Measurements from ENCODE around the gene KRT1.

KRT1 gene

GRCh38 chr12:52691841-52692150, 11.6 kb upstream of the KRT1 start:
- TF ChIP-seq POLR2AphosphoS5 (IDR thresholded peaks at IDR 0.05; ENCODE audit: low read depth, low read length) (no peak), TAF1 (IDR thresholded peaks at IDR 0.05; ENCODE audit: borderline replicate concordance, insufficient read depth, low read length) (no peak), SIN3A (IDR thresholded peaks at IDR 0.05; ENCODE audit: borderline replicate concordance, insufficient read depth, low read length) (no peak), FOXP2 (optimal IDR thresholded peaks at IDR 0.05; ENCODE audit: borderline replicate concordance, extremely low read depth, extremely low read length, insufficient read depth) (no peak), REST (IDR thresholded peaks at IDR 0.05; ENCODE audit: insufficient read depth in 1 of 2, low read depth in 2 of 2, low read length in 2 of 2) (no peak)

- TF ChIP-seq TAF1 (IDR thresholded peaks at IDR 0.05; ENCODE audit: borderline replicate concordance, insufficient read depth, low read length) (no peak), FOXP2 (optimal IDR thresholded peaks at IDR 0.05; ENCODE audit: borderline replicate concordance, extremely low read depth, extremely low read length, insufficient read depth) (no peak), SIN3A (IDR thresholded peaks at IDR 0.05; ENCODE audit: borderline replicate concordance, insufficient read depth, low read length) (no peak), REST (IDR thresholded peaks at IDR 0.05; ENCODE audit: insufficient read depth in 1 of 2, low read depth in 2 of 2, low read length in 2 of 2) (no peak), POLR2AphosphoS5 (IDR thresholded peaks at IDR 0.05; ENCODE audit: low read depth, low read length) (no peak)
These were observed 11.1 kb upstream of the KRT1 start for GRCh38 chr12:52691076-52691840.

- no peak for TF ChIP-seq TAF1 (IDR thresholded peaks at IDR 0.05; ENCODE audit: borderline replicate concordance, insufficient read depth, low read length)
- TF ChIP-seq POLR2AphosphoS5 (IDR thresholded peaks at IDR 0.05; ENCODE audit: low read depth, low read length): no peak
- no peak for TF ChIP-seq SIN3A (IDR thresholded peaks at IDR 0.05; ENCODE audit: borderline replicate concordance, insufficient read depth, low read length)
- TF ChIP-seq FOXP2 (optimal IDR thresholded peaks at IDR 0.05; ENCODE audit: borderline replicate concordance, extremely low read depth, extremely low read length, insufficient read depth): no peak
- TF ChIP-seq REST (IDR thresholded peaks at IDR 0.05; ENCODE audit: insufficient read depth in 1 of 2, low read depth in 2 of 2, low read length in 2 of 2): no peak
These were observed 10.3 kb upstream of the KRT1 start for GRCh38 chr12:52690351-52691075.

- TF ChIP-seq POLR2AphosphoS5 (IDR thresholded peaks at IDR 0.05; ENCODE audit: low read depth, low read length) (no peak), REST (IDR thresholded peaks at IDR 0.05; ENCODE audit: insufficient read depth in 1 of 2, low read depth in 2 of 2, low read length in 2 of 2) (no peak), SIN3A (IDR thresholded peaks at IDR 0.05; ENCODE audit: borderline replicate concordance, insufficient read depth, low read length) (no peak), FOXP2 (optimal IDR thresholded peaks at IDR 0.05; ENCODE audit: borderline replicate concordance, extremely low read depth, extremely low read length, insufficient read depth) (no peak), TAF1 (IDR thresholded peaks at IDR 0.05; ENCODE audit: borderline replicate concordance, insufficient read depth, low read length) (no peak)
These were observed 9.7 kb upstream of the KRT1 start for GRCh38 chr12:52689936-52690335.
